GM21723 (cell line): ENCODE data around the gene FIBIN.
"Not testable (repeated sequence)": the region's sequence is repeated elsewhere in the genome, so short reads cannot be mapped to it uniquely, and the experiment has no call there.

ENCODE experiments used
- ATAC-seq: cut with Tn5 transposase; IDR thresholded peaks from one replicate; pipeline ENCODE4 v1.9.1; 2021; ENCODE audit warnings: mild to moderate bottlenecking, moderate library complexity; ENCODE audit not compliant: unreplicated experiment

FIBIN gene

DNA sequence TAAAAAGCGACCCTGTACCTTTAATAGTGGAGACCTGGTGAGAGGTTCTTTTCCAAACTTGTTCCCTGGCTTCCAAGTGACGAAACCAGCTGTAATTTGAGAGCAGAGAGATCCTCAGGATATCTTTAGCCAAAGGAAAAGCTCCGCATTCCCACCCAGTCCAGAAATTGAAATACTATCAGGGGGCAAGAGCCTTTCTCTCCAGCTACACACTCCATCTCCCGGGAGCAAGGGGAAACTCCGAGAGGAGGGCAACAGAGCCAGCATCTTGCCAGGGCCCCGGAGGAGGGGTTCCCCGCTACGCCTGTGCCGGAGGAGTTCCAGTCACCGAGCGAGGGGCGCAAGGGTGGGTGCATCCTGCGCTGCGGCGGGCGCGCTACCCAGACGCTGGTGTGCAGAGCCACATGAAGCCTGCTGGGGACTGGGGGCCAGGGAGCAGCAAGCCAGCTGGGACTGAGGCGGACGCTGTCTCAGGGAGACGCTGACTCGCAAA is at the start of gene FIBIN:
Gene FIBIN, plus strand, starts transcription at position 148 of the 493 bp plus-strand sequence. CDS start 415 bp downstream, outside the sequence.
- ATAC-seq: no peak

DNA sequence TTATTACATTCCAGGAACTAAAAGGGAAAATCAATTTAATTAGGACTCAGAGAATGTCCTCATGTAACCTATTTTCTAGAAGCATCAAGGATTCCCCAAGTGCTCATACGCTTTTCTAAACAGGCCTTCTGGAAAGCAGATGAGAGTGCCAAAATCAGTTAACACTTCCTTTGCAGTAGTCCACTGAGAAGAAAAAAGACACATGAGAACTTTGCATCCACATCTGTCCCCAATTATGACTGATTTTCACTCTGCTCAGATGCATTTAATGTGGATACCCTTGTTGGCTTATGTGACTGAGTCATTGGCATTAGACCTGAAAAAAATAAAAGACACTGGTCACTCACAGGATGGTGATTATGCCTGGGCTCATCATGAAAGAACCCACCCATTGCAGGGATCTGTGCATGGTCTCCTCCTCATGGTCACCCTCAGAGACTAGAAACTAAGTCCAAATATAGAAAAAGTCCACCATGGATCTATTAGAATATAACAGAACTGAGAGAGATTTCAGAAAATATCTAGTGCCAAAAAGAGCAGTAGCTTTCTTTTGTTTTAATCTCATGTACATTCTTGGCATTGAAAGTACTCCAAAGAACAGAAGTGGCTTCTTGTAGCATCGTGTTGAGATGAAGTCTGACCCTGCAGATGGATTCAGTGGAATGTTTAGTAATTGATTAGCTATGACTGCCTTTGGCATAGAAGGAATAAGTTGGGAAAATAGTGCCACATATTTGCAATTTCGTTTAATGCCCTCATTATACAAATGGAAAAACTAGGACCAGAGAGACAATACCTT is 48.8 kb upstream of the FIBIN start:
- no peak for ATAC-seq

DNA sequence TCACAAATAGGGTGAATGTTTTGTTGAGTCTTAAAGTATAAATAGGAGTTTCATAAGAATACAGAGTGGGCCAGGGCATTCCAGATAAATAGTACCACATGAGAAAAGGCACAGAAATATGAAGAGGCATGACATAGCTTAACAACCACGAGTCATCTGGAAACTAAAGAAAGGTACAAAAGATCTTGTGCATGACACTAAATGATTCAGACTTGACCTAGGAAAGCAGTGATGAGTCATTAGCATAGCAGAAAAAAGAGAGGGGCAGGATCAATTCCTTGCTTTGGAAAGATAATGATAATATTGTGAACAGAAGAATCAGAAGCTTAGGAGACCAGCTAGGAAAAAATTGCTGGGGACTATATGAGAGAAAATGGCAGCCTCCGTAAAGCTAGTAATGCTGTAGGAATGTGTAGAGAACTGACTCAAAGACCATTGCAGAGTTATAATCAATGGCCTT is 47.6 kb upstream of the FIBIN start:
- no peak for ATAC-seq

DNA sequence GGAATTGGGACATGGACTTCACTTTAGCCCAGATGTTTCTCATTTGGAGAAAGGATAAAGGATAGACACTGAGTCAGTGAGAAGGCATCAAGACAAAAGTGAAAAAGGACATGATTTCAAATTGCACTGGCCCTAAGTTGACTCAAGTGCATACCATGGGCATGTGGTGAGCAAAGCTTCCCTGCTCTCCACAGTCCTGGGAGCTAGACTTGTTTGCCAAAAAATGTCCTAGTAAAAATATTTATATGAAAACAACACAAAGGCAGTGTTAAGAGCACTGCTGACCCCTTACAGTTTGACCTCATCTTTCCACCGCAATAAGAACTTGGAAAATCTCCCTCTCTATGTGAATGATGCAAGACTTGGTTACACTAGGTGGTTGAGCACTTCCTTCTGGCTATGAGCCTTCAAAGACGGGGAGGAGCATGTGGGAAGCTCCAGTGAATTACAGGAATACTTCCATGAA is 46.5 kb upstream of the FIBIN start:
- ATAC-seq: no peak

DNA sequence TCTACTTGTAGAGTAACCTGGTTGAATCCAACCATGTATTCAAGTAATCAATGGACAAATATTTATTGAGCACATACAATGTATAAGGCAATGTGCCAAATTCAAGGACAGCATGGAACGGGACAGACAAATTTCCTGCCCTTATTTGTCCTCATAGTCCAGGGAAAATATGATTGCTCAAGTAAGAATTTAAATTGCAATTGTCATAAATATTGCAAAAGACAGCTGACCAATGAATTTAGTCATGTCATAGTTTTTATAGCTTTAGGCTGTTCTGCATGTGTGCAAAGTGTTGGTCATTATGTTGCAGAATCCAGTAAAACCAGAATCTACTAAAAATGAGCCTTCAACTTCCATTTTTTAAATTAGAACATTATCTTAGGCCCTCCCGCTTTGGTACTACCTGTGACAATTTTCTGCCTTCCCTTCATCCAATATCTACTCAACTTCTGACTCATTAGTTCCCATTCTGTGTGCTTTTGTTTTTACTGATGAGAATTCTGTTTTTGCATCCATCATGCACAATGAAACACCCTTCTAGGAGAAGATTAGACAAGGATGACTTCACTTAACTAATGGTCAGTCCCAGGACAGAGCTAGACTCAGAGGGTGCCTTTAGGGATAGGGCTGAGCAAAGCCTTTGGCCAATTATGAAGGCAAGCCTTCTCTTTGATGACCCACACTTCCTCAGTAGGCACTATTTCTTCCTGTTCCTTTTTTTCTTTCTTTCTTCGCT is 45.8 kb upstream of the FIBIN start:
- ATAC-seq: no peak

DNA sequence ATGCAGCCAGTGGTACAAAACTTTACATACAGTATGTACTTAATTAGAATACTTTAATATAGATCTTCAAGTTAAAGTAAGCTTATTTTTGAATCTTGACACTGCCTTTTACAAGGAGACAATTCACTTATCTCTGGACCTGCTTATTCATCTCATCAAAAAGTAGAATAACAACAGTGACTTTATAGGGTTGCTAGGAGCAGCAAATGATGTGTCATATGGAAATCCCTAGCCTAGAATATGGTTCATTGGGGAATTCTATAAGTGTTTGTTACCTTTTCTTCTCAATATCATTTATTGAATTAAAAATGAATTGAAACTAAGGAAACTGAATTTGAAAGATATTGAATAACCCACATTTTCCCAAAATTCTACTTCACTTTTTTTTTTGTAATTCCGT is 45.0 kb upstream of the FIBIN start:
- no peak for ATAC-seq

DNA sequence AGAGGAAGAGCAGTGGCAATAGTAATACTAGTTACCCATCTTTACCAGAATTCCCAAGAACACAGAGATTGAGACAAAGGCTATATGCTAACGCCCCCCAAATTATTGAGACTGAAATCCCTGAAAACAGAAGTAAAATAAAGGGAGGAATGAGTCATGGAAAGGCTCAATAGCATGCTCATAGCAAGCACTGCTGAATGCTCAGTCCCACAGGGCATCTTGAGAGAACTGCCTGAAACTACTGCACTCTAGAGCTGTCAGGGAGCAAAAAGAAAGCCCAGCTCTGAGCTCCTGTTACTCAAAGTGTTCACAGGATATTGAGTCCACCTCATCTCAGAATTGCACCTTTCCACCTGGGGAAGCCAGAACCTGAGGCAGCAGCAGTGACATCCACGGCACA is 44.1 kb upstream of the FIBIN start:
- ATAC-seq: no peak

DNA sequence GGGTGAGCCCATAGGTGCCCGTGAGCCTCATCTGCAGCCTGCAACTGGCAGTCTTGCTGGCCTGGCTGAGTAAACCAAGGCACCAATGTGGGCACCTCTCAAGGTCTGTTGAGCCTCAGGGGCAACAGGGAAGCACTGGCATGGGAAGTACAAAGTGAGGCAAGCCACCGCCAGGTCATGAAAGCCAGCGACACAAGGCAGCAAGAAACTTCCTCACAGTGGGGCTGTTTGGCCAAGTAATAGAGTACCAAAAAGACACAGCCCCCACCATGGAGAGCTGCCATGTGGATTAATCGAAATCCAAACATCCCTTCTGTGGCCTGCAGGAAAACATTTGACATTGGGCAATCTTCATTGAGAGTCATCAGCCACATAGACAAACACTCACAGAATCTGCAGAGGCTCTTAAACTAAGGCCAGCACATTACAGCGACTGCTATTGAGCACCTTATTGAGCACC is 43.6 kb upstream of the FIBIN start:
- no peak for ATAC-seq

DNA sequence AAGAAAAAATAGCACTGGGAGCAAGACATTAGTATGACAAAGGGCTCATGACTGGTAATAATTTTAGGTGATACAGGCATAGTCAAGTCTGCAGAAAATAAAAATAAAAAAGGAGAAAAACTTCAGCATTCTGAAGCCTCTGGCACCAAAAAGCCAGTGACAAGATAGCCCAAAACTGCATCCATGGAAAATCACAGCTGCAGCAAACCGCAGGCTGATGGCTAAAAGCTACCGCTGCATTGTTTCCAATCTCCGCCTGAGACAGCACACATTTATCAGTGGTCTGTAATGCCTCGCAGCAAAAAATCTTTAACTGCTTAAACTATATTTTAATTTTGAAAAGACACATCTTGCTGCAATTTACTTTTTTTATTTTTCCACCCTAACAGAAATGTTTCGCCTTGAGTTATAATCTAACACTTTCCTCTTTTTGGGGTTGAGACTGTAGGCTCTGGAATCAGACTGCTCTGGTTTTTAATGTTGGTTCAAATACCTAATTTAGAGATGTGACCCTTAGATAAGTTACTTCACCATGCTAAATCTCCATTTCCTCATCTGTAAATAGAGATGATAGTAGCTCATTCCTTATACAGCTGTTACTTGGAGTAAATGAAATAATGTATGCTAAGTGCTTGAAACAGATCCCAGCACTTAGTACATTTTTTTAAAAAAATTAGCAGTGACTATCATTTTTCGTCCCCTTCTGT is 42.0 kb upstream of the FIBIN start:
- ATAC-seq: no peak

DNA sequence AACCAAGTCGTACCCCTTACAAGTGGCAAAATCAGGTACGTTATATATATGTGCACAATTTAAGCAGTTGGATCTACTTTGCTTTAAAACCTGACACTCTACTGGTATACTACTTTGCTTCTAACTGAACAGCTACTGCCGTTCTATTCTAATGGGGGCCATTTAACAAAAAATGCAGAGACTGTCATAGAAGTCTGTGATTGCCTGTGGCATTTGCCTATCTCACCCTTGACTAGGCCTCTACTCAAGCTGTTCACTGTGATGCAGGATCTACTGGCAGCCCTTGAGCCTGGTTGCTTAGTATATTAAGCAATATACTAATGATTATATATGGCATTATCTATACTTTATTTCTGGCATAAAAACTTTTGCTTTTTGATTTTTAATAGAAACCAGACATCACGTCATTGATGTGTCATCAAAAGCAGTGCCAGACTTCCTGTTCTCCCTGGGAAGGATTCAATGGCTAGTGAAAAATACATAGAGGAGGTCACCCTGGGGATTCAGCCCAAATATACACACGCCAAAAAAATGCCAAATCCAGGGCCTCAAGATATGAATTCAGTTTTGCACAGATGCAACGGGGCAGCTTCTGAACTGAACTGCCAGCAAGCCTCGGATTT is 40.0 kb upstream of the FIBIN start:
- ATAC-seq: no peak

DNA sequence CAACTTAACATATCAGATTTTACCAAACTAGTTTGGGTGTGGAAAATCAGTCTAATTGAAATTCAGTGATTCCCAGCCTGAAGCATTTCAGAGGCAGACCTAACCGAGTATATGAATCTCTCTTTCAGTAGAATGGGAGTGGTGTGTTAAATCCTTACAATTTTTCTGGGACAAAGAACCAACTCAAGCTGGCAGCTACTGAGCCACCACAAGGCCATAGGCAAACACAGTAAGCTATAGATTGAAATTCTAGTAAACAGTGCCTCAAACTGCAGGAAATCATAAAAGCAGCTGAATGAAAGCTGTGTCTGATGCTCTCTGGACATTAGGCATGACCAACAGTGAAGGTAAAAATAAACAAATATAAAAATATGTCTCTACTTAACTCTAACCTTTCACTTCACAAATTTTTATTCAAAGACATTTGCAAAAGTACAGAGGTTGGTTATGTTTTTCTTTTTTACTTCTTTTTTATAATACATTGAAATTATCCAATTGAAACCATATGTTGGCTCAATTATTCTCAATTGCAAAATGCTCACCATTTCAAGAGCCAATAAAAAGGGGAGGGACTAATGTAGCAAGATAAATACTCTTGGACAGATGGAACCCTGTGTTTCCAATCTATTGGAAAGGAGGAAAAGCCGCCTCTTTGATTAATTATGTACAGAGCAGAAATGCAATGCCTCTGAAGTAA is 35.8 kb upstream of the FIBIN start:
- no peak for ATAC-seq

DNA sequence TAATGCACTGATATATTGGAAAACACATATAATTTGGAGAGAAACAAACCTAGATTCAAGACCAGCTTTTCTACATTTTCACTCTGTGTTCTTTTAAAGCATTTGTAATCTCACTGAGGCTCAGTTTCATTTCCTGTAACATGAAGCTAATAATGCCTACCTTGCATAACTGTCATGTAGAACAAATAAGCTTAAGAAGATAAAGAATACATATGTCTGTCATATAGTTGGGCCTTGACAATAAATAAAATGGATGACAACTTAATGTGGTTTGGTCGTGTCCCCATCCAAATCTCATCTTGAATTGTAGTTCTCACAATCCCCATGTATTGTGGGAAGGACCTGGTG is 35.2 kb upstream of the FIBIN start:
- no peak for ATAC-seq

DNA sequence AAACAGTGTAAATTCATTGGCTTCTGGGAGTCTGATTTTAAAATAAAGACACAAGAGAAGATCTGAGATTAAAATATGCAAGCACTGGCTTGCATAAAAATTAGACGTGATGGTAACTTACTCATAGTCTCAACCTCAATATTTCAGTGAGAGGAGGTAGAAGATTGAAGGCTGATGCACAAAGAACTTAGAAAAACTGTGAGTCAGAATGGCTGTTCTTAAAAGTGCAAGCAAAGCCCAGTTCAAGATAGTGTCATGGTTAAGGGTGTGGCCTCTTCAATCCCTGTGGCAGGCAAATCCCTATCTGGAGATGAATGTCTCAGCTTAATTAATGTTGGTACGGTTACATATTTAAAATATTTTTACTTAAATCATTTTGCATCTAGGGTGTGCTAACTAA is 33.6 kb upstream of the FIBIN start:
- ATAC-seq: no peak

DNA sequence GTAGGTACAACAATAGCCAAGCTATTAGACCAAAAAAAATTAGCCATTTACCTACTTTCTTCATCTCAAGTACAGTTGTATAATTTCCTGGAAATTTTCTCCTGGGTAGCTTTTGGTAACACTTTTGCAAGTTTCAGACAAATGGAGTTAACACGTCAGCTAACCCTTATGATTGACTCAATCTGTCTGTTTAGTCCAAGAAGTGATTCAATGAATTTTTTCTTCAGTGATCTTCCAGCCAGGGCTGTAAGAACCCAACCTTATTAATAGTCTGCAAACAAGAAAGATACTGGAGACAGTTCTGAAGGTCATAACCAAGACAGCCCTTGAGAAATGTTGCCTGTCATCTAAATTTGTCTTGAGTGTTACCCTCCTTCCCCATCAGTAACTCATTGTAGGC is 30.1 kb upstream of the FIBIN start:
- no peak for ATAC-seq

DNA sequence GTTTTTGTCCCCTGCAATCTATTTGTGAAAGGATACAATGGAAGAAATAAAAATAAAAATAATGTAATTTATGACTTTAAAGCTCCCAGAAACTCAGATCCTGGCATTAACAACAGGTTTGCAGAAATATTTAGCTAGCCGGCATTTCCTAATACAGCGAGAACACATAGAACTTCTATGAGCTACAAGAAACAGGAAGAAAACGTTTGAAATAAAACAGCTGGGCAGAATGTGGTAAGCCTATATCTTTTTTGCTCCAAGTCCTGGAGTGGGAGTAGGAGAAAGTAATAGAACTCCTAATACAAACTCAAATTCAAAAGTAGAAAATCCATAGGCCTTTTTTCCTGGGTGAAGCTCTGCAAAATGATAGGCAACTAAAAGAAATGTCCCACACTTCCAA is 29.6 kb upstream of the FIBIN start:
- ATAC-seq: no peak

DNA sequence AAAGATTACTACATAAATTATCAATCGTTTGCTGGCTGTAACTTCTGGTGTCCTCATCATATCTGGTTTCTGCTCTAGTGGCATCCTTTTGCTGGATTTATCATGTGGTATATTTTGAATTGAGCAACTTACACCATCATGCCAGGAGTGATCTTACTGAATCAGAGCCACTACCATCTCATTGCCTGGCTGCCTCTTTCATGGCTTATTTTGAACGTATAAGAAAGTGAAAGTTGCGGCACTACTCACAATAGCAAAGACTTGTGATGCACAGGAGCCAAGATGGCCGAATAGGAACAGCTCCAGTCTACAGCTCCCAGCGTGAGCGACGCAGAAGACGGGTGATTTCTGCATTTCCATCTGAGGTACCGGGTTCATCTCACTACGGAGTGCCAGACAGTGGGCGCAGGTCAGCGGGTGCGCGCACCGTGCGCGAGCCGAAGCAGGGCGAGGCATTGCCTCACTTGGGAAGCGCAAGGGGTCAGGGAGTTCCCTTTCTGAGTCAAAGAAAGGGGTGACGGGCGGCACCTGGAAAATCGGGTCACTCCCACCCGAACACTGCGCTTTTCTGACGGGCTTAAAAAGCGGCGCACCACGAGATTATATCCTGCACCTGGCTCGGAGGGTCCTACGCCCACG is 28.9 kb upstream of the FIBIN start:
- ATAC-seq: not testable (repeated sequence)

DNA sequence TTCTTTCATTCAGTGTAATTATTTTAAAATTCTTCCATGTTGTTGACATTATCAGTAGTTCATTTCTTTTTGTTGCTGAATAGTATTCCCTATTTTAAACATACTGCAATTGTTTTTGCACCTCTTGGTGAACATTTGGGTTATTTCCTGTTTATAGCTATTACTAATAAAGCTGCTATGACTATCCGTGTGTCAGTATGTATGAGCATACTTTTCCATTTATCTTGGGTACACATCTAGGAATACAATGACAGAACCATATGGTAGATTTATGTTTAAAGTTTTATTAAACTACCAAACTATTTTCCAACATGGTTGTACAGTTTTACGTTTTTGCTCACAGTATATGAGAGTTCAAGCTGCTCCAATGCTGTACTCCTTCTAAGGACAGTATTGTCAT is 22.0 kb upstream of the FIBIN start:
- no peak for ATAC-seq

DNA sequence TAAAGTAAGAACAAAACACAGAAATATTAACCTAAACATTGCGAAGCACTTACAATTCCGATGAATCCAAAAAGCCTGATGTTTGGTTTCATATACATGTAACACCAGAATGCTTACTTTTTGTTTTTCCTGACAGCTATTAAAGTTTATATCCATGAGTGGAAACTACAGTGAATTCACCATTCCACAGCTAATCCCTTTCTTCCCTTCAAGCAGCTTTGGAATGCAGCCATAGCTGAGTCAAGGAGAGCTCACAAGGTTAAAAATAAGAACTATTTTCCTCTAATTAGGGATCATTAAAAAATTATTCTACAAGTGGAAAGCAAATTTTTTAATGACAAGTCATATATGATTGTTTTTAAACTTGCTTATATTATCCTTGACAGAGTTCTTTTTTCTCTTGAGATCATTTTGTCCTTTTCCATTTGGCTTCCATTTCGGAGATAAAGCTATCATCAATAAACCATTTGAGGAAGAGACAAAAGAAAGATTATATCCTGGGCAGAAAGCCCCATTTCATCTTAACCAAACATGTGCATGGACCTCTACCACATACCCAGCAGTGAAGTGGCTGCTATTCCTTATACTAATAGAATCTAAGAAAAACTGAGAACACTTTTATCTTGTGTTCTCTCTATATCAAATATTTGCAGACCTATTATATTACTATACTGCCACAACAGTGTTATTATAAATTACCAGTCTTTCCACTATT is 19.7 kb upstream of the FIBIN start:
- no peak for ATAC-seq

DNA sequence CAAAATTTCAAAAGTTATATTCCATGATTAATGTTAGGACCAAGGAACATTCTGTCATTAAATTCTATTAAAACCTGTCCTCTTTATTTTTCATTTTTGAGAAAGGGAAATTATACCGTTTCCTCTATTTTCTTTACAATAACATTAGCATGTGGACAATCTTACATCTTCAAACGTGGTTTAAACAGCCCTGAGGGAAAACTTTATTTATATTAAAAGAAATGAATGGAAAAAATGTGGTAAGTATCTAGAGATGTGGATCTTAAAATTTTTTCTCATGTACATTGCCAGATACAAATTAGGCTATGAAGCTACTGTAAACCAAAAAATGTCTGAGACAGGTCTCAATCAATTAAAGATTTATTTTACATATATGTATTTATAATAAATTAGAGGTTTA is 18.9 kb upstream of the FIBIN start:
- ATAC-seq: no peak
